GM18907 (cell line): ENCODE measurements around the gene TMEM18.

Source experiments
- ATAC-seq: cut with Tn5 transposase; IDR thresholded peaks from one replicate; pipeline ENCODE4 v1.9.1; 2021; ENCODE audit warnings: mild to moderate bottlenecking, moderate library complexity; ENCODE audit not compliant: unreplicated experiment

Gene TMEM18

GRCh38 chr2:653645-654425 lies 23.4 kb downstream of the TMEM18 start:
- ATAC-seq, result no peak

- no peak for ATAC-seq
Observed at GRCh38 chr2:652881-653480, 24.2 kb downstream of the TMEM18 start.

DNA sequence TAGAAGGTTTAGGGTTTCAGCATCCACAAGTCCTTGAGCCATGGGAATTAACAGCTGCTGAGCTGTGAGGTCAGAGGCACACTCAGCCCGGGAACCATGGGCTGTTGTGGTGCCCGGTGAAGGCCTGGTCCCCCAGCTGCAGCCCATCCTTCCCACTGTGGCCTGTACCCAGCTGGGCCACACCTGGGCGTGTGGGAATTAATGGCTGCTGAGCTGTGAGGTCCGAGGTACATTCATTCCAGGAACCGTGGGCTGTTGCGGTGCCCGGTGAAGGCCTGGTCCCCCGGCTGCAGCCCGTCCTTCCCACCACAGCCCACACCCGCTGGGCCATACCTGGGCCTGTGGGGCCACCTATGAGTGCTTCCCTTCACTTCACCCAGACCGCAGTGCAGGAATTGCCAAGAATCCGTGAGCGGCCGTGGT lies 25.2 kb downstream of the TMEM18 start:
- no peak for ATAC-seq

GRCh38 chr2:650343-651310 lies 26.6 kb downstream of the TMEM18 start:
- ATAC-seq, result no peak

DNA sequence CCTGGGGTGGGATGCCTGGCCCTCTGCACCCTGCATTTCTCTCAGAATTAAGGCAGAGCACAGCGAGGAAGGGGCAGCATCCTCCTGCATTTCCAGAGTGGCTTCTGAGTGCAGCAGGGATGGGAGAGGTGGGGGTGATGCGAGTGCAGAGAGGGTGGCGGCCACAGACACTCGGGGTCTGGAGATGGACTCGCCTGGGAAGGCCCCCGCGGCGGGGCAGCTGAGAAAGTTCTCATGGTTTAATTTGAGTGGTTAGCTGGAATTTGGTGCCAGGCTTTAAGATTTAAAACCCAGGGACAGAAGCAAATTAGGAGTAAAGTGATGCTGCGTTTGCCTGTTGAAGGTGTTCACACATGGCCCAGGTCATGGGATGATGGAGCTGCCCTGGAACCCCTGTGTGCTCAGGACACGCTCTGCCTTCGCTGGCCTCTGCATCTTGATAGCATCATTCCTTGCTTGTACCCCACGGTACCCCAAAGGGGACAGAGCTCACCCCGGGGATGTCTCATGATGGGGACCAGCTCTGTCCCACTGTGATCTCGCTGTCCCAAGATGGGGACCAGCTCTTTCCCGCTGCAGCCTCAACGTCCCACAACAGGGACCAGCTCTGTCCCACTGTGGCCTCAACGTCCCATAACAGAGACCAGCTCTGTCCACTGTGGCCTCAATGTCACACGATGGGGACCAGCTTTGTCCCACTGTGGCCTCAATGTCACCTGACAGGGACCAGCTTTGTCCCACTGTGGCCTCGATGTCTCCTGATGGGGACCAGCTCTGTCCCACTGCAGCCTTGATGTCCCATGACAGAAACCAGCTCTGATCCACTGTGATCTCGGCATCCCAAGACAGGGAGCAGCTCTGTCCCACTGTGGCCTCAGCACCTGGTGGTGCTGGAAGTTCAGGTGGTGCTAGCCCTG lies 27.5 kb downstream of the TMEM18 start:
- no peak for ATAC-seq

GRCh38 chr2:648476-649424 lies 28.5 kb downstream of the TMEM18 start:
- no peak for ATAC-seq

DNA sequence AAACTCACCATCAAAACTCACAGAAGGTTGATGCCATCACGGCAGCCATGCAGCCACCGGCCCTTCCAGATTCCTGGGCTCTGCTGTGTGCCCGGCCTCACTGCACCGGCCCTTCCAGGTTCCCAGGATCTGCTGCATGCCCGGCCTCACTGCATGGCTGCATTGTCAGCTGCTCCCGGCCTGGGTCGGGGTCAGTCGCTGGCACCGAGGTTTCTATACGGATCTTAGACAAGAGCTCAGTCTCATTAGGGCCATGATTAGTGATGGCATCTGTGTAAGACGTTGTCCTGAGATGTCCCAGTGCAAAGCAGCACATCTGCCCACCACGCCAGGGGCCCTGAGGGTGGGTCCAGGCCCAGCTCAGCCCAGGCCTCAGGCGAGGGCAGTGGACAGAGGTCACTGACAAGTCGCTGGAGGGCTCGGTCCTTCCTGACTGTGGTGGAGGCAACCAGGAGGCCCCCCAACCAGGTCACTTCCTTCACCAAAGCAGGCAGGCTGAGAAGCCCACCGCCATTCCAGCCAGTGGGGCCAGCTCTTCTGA lies 29.4 kb downstream of the TMEM18 start:
- no peak for ATAC-seq

GRCh38 chr2:647003-647560 lies 30.1 kb downstream of the TMEM18 start:
- no peak for ATAC-seq

DNA sequence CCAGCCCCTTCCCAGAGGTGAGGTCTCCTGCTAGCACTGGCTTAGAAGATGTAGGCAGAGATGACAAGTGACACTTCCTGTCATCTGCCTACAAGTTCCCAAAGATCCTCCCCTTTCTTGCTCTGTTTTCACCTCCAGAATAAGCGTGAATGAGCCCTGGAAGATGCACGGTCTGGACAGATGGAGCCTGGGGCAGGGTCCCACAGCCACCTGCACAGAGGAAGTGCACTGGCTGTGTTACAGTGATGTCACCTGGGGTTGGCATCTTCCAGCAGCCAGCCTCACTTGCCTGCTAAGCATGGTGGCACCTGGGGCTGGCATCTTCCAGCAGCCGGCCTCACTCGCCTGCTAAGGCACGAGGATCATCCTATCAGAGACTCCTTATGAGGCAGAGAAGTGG lies 32.3 kb downstream of the TMEM18 start:
- ATAC-seq, result no peak

- no peak for ATAC-seq
Observed at GRCh38 chr2:643761-644160, 33.4 kb downstream of the TMEM18 start.

DNA sequence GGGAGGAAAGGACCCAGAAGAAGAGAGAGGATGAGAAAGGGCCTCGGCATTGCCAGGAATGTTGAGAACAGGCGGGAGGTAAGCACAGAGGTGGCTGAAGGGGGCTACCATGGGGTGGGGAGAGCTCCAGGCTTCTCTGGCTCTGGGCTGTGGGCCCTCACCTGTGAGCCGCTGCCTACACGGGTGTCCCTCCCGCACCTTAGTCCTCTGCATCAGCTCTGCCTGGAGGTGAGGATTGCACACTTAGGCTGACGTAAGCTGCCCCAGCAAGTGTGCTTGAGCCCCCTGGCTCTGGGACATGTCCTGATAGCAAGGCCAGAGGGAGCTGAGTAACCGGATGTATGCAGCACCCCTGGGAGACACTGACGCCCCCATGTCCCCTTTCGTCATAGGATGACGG lies 33.9 kb downstream of the TMEM18 start:
- no peak for ATAC-seq

DNA sequence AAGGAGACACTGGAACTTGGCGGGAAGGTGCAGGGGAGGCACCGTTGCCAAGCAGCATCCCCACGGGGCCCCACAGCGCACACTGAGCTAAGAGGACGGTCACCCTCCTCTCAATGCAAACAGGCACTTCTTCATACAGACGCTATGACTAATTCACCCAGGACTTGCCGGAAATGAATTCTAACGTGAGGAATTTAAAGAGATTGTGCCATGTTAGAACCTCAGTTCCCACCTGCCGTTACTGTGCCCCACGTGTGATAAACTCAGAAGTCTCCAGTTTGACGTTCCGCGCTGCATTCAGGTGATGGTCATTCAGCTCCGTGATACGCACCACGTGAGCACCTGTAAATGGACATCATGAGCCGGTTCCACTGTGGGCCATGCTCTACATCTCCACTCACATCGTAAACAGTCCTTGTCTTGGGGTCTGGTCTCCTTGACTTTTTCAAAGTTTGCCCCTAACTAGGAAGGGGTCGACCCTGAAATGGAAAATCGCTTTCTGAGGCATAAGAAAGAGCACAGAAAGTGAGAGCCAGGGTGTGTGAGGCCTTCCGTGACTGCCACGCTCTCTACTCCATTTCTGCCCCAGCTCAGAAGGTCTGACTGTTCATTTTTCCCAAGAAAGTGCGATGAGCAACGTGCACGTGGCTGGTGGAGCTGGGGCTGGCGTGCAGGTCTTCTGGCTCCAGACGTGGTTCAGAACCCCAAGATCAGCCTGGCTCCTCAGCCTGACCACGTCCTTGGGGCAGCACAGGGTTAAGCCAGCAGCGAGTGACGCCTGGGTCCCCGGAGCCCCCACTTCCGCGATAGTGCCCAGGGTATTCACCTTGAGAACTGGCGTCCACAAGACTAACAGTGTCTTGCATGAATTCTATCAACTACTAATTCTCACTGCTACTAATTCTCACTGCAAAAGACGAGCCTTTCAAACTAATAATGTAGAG lies 35.1 kb downstream of the TMEM18 start:
- no peak for ATAC-seq

GRCh38 chr2:641164-641871 lies 35.9 kb downstream of the TMEM18 start:
- ATAC-seq, result no peak

DNA sequence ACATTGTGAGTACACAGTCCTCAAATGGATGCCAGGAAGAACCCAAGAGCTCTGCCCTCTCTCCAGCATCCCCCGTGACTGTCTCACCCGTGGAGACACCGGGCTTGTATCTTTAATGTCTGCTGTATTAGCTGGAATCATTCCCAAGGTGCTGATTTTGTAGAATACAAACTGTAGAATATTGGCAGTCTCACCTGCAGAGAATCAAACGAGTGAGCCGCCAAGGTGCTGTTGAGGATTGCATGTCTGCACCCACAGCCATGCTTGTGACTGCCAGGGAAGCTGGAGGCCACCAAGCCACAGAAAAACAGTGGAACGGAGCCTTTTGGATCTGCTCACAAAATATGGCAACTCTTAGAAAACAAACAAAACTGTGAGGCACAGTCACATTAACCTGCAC lies 37.5 kb downstream of the TMEM18 start:
- ATAC-seq, result no peak

DNA sequence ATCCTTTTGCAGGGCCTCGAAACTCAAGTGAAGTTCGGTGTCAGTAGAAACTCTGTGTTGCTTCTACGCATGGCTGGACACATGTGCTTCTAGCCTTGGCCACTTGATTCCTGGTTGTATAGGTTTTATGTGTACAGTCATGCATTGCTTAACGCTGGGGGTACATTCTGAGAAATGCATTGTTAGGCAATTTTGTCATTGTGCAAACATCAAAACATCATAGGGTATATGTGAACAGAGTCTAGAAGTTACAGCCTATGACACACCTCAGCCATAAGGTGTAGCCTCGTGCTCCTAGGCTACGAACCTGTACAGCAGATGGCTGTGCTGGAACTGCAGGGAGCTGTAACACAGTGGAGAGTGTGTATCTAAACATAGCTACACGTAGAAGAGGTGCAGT lies 39.4 kb downstream of the TMEM18 start:
- ATAC-seq, result no peak

- ATAC-seq, result no peak
Observed at GRCh38 chr2:637406-637776, 39.8 kb downstream of the TMEM18 start.
